HPDE6-E6E7 (cell line): ENCODE measurements around the gene FCHSD2.
"Not testable (repeated sequence)": the region's sequence is repeated elsewhere in the genome, so short reads cannot be mapped to it uniquely, and the experiment has no call there.

Experiments
- DNase-seq: peaks from one replicate; pipeline ENCODE4 v3.0.0; 2011; ENCODE audit warnings: missing footprints; ENCODE audit errors: extremely low spot score

FCHSD2 gene

DNA sequence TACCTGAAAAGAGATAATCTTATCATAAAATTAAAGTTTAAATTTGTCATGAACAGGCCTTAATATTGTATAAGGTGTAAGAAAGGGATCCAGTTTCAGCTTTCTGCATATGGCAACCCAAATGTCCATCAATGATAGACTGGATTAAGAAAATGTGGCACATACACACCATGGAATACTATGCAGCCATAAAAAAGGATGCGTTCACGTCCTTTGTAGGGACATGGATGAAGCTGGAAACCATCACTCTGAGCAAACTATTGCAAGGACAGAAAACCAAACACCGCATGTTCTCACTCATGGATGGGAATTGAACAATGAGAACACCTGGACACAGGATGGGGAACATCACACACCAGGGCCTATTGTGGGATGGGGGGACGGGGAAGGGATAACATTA, 18.2 kb downstream of the FCHSD2 start:
- not testable (repeated sequence) for DNase-seq

DNA sequence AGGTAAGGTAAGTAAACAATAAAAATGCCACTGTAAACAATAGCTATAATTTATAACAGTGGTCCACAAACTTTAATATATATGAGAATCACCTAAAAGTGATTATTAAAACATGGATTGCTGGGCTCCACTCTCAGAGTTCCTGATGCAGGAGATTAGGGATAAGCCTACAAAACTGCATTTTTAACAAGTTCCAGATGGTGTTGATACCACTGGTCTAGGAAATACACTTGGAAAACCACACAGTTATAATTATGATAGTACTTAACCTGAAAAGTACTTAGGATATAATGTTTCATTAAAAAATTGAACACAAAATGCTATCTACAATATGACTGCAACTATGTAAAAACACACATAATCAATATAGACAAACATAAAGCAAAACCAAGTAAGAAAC, 20.4 kb downstream of the FCHSD2 start:
- DNase-seq: no peak

DNA sequence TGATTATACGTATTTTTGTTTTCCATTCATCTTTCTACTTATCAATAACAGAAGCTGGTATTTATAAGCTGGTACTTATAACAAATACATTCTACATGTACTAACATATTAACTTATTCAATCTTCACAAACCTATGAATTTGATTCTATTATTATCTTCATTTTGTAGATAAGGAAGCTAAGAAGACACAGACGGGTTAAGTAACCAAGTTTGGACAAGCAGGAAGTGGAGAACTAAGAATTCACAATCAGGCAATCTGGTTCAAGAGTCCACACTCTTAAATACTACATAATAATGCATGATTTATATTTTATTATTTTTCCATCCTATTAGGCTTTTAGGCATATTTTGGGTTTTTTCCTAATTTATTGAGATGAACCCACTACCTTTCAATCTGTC, 25.0 kb downstream of the FCHSD2 start:
- DNase-seq: no peak

DNA sequence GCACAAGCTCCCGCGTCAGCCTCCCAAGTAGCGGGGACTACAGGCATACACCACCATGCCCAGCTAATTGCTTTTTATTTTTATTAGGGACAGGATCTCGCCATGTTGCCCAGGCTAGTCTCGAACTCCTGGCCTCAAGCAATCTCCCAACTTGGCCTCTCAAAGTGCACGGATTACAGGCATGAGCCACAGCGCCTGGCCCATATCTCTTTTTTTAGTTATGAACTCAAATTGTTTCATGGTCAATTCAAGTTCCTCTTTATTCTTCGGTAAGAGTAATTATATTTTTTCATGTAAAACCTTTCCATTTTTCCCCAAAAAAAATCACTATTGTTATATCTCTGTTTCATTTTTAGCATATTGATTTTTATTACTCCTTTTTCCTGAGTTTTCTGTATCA, 25.5 kb downstream of the FCHSD2 start:
- DNase-seq: no peak

DNA sequence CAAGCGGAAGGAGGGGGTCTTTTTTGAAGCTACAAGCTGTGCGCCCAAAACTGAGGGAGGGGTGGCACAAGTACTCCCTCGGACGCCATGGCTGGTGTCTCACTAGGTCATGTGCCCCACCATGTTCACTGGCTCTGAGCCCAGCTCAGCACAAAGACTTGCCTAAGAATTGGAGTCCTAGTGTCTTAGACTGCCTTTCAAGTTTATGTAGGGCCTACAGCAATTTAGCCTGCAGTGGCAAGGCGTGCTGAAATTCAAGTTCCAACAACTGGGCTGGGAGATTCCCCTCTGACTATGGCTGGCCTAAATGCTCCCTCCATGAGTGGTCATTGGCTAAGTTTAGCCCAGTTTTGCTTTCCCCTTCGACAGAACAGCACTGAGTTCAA, 27.3 kb downstream of the FCHSD2 start:
- DNase-seq: no peak

DNA sequence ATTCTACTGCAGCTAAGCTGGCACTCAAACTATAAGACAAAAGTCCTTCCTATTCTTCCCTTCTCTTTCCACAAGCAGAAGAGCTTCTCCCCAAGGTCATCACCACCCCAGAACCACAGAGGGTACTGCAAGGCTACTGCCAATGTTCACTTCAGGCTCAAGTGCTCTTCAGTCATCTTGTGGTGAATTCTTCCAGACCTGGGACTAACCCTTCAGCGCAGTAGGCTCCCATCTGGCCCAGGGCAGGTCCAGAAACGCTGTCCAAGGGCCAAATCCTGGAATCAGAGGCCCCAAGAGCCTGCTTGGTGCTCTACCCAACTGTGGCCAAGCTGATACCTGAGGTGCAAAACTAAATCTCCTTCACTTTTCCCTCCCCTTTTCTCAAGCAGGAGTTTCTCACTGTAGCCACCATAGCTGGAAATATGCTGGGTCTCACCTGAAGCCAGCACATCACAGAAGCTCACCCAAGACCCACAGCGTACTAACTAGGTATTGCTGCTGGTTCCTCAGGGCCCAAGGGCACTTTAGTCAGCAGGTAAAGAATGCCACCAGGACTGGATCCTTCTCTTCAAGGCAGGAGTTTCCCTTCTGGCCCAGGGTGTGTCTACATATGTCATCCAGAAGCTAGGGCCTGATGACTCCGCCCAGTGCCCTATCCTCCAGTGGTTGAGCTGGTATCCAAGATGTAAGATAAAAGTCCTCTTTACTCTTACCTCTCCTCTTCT, 27.8 kb downstream of the FCHSD2 start:
- peak; percentile 56 for DNase-seq

DNA sequence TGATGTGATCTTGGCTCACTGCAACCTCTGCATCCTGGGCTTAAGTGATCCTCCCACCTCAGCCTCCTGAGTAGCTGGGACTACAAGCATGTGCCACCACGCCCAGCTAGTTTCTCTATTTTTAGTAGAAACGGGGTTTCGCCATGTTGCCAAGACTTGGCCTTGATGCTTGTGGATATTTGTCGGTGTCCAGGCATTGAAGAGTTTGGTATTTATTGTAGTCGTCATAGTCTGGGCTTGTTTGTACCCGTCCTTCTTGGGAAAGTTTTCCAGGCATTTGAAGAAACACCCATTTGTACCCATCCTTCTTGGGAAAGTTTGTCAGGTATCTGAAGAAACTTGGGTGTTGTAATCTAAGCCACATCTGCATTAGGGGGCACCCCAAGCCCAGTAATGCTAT, 28.7 kb downstream of the FCHSD2 start:
- DNase-seq: no peak

DNA sequence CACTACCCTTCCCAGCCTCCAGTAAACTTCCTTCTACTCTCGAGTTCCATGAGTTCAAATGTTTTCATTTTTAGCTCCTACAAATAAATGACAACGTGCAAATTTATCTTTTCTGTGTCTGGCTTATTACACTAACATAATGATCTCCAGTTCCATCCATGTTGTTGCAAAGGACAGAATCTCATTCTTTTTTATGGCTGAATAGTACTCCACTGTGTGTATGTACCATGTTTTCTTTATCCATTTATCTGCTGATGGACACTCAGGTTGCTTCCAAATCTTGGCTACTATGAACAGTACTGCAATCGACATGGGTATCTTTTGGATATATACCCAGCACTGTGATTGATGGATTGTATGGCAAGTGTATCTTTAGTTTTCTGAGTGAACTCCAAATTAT, 34.5 kb downstream of the FCHSD2 start:
- DNase-seq: no peak

DNA sequence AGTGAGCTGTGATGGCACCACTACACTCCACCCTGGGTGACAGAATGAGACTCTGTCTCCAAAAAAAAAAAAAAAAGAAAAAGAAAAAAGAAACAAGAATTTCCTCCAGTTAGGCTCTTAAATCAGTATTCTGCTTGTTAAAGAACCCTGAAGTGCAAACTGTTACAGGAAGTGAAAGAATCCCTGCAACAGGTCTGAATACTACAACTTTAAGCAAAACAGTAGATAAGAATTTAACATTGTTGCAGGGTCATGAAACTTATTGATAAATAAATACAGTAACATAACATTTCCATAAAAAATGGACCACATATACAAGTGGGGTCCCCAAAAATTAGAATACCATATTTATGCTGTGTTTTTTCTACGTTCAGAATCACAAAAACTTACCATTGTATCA, 35.8 kb downstream of the FCHSD2 start:
- DNase-seq: no peak

DNA sequence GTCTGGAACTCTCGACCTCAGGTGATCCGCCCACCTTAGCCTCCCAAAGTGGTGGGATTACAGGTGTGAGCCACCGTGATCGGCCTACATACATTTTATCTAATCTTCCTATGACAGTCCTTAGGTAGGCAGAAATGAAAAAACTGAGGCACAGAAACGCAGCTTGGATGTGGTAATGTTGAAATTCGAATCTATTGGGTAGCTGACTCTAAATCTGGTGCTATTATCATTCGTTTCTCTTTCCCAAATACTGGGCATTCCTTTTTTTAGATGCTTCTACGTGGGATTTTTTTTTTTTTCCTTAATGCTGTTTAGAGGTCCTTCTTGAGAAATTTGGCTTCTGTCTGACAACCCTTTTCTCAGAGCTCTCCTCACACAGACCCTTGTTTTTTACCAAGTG, 41.5 kb downstream of the FCHSD2 start:
- no peak for DNase-seq

DNA sequence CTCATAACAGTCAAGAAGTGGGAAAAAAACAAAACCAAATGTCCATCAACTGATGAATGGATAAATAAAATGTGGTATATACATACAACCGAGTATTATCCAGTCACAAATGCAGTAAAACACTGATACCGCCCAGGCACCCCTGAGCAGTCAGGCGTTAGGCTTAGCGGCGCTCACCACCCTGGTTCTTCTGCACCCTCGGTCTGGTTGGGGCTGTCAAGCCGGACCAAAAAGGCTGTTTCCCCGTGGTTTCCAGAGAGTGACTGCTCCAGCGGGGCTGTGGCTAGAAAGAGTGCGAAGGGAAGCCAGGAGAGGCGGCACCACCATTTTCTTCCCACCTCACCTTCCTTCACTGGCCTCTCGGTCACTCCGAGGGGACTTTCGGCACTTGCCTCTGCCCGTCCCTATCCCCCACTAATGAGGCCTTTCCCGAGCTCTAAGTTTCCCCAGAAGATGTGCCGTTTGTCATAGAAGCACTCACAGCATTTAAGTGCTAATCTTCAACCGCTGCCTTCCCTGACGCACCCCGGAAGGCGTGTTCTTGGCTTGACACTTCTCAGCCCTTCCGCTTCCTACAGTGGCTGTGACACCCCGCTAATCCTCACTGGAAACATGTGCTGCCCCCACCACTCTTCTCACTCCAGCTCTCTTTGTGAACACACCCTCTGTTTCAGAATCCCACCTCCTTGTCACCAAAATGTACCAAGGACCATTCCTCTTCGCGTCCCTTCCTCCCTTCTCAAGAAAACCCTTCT, 42.4 kb downstream of the FCHSD2 start:
- no peak for DNase-seq

DNA sequence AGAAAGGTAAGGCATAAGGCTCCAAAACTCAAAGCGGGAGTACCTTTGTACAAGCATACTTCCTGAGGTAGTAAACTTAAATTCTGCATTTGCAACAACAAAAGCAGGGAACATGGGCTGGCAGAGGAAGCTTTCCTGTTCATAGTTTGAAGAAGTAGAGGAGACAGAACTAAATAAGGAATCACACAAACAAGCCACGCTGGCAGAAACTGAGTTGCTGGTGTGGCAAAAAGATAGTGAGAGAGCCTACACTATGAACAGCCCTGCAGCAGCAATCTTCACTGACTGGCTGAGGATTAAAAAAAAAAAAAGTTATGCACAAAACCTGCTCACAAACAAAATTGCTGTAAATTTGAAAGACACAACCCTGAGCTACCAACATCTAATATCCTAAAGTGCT, 46.5 kb downstream of the FCHSD2 start:
- DNase-seq: no peak

DNA sequence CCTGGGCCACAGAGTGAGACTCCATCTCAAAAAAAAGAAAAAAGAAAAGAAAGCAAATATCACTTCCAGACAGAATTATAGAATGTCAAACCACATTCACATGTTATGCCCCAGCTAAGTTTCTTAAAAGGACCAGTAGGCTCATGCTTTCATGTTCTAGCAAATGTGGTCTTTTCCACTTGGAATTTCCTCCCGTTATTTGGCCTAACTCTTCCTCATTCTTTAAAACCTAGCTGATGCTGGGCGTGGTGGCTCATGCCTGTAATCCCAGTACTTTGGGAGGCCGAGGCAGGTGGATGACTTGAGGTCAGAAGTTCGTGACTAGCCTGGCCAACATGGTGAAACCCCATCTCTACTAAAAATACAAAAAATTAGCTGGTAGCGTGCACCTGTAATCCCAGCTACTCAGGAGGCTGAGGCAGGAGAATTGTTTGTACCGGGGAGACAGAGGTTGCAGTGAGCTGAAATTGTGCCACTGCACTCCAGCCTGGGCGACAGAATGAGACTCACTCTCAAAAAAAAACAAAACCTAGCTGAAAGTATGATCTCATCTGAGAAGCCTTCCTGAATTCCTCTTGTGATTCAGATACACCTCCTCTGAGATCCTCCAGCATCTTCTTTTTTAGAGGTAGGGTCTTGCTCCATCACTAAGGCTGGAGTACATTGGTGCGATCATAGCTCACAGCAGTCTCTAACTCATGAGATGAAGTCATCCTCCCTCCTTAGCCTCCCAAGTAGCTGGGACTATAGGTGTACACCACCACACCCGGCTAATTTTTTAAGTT, 50.4 kb downstream of the FCHSD2 start:
- no peak for DNase-seq

DNA sequence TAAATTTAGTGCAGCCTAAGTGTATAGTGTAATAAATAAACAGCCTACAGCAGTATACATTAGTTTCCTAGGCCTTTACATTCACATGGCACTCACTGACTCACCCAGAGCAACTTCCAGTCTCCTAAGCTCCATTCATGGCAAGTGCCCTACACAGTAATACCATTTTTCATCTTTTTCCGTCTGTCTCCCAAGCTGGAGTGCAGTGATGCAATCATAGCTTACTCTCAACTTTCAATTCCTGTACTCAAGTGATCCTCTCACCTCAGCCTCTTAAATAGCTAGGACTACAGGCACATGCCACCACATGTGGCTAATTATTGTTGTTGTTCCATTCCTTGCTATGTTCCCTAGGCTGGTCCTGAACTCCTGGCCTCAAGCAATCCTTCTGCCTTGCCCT, 54.4 kb downstream of the FCHSD2 start:
- DNase-seq: no peak

DNA sequence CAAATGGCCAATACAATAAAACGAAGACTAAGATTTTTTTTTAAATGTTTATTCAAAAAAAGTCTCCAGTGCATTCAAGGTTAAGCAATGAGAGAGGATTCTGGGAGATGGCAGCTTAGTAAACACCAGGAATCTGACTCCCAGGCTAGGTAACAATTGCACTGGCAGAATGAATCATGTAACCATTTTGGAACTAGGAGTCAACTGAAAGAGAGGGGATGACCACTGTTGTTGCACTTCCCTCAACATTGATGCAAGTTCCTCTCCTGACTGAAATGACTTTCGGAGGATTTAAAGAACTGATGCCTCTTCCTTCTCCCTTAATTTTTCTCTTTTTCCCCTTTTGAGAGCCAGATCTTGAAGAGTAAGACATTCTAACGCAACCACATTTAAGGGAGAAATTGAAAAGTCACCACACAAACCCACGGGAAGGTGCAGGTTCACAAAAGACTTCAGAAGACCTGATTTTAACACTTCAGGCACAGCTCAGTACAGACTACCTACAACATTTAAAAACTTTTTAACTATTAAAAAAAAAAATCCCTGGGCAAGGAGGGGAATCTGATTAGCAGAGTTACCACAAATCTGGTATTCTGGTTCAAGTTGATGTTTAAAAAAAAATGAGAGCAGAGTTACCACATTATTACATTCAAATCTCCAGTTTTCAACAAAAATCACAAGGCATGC, 56.8 kb downstream of the FCHSD2 start:
- no peak for DNase-seq

DNA sequence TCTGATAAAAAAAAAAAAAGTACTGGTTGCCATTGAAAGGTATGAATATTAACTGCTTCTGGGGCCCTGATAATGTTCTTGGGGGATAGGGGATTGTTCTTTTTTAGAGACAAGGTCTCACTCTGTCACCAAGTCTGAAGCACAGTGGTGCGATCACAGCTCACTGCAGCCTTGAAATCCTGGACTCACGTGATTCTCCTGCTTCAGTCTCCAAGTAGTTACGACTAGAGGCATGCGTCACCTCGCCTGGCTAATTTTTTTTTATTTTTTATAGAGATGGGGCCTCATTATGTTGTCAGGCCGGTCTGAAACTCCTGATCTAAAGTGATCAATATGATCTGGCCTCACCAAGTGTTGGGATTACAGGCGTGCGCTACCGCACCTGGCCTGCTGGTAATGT, 63.5 kb downstream of the FCHSD2 start:
- no peak for DNase-seq

DNA sequence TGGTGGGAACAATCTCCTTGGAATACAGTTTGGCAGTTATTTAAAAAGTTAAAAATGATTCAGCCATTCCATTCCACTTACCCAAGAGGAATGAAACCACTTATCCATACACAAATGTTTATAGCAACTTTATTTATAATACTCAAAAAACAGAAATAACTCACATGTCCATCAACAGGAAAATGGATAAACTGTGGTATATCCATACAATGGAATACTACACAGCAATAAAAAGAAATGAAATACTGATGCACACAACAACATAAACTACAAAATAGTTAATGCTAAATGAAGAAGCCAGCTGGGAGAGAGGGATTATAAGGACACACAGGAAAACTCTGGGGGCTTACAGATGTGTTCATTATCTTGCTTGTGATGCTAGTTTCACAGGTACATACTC, 64.7 kb downstream of the FCHSD2 start:
- no peak for DNase-seq

DNA sequence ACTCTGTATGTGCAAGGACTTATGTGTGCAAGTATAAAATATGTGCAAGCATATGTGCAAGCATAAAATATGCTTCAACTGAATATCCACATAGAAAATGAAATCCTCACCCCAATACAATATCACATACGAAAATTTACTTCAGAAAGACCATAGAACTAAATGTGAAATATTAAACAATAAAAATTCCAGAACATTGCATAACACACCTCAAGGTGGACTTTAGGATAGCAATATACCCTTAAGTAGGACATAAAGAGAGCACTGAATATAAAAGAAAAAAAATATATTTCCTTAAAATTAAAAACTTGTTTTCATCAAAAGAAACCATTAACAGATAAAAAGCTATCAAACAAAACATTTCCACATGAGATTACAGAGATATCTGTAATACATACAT, 67.8 kb downstream of the FCHSD2 start:
- DNase-seq: no peak

DNA sequence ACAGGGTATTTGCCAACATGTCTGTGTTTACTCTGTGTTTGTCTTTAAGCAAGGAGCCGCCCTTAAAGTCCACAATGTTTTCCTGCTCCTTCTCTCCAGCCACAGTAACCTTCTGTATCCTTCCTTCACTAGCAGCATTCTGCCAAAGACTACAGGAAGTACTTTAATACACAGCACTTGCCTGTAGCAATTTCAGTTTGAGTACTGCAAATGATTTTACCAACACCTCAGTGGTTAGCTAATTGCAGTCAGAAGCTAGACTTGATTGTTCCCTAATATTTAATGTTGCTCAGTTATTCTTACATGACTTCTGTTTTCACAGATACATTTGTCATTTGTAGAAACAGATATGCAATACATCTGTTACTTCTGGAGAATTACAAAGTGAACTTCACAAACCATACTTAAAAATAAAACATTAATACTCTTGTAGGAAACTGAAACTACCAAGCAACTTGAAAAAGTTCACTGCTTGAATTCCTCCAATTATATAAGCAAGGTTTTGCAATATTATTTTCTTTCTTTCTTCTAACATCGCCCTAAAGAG, 69.1 kb downstream of the FCHSD2 start:
- no peak for DNase-seq

DNA sequence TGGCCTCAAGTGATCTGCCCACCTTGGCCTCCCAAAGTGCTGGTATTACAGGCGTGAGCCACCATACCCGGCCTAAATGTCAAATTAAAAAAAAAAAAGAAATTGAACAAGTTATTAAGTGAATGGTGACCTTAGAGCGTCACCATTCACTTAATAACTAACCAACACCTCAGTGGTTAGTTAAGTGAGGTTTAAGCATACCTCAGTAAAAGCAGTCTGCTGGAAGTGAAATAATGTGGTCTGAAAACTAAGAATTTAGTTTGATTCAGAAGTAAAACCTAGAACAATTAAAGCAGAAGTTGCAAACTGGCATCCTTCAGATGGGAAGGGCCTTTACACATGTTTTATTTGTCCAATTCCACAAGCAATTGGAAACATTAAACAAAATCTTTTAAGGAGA, 71.5 kb downstream of the FCHSD2 start:
- no peak for DNase-seq

DNA sequence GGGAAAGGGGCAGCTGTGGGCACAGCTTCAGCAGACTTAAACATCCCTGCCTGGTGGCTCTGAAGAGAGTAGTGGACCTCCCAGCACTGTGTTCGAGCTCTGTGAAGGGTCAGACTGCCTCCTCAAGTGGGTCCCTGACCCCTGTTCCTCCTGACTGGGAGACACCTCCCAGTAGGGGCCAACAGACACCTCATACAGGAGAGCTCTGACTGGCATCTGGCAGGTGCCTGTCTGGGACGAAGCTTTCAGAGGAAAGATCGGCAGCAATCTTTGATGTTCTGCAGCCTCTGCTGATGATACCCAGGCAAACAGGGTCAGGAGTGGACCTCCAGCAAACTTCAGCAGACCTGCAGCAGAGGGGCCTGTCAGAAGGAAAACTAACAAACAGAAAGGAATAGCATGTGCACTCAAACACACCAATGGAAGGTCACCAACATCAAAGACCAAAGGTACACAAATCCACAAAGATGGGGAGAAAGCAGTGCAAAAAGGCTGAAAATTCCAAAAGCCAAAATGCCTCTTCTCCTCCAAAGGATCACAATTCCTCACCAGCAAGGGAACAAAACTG, 80.2 kb downstream of the FCHSD2 start:
- DNase-seq: not testable (repeated sequence)

DNA sequence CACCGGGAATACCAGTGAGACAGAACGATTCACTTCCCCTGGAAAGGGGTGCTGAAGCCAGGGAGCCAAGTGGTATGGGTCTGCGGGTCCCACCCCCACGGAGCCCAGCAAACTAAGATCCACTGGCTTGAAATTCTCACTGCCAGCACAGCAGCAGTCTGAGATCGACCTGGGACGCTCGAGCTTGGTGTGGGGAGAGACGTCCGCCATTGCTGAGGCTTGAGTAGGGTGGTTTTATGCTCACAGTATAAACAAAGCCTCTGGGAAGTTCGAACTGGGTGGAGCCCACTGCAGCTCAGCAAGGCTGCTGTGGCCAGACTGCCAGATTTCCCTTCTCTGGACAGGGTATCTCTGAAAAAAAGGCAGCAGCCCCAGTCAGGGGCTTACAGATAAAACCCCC, 80.7 kb downstream of the FCHSD2 start:
- not testable (repeated sequence) for DNase-seq
